HG03558 (cell line): Measurements from ENCODE around the gene AAR2.

Experiments used
- ATAC-seq: cut with Tn5 transposase; IDR thresholded peaks from one replicate; pipeline ENCODE4 v1.9.1; 2021; ENCODE audit warnings: moderate number of reproducible peaks; ENCODE audit not compliant: unreplicated experiment; ENCODE audit errors: extremely low read depth

Gene AAR2

GRCh38 chr20:36216314-36217025, 19.8 kb upstream of the AAR2 start:
- no peak for ATAC-seq

GRCh38 chr20:36217226-36217625, 19.1 kb upstream of the AAR2 start:
- no peak for ATAC-seq

- ATAC-seq, result no peak
Measured at GRCh38 chr20:36218380-36219064, 17.8 kb upstream of the AAR2 start.

GRCh38 chr20:36219671-36220220, 16.5 kb upstream of the AAR2 start:
- no peak for ATAC-seq

GRCh38 chr20:36225666-36226065, 10.6 kb upstream of the AAR2 start:
- no peak for ATAC-seq

- no peak for ATAC-seq
Measured at GRCh38 chr20:36228770-36229169, 7.5 kb upstream of the AAR2 start.

- no peak for ATAC-seq
Measured at GRCh38 chr20:36230019-36230418, 6.3 kb upstream of the AAR2 start.

- ATAC-seq, result no peak
Measured at GRCh38 chr20:36231331-36231730, 4.9 kb upstream of the AAR2 start.

- ATAC-seq, result no peak
Measured at GRCh38 chr20:36234771-36235320, 1.4 kb upstream of the AAR2 start.

GRCh38 chr20:36236786-36237121, 476 bp downstream of the AAR2 start:
- no peak for ATAC-seq

GRCh38 chr20:36237477-36237876, 1.2 kb downstream of the AAR2 start:
- ATAC-seq, result no peak

GRCh38 chr20:36238153-36238552, 1.9 kb downstream of the AAR2 start:
- no peak for ATAC-seq

GRCh38 chr20:36238760-36239159, 2.5 kb downstream of the AAR2 start:
- no peak for ATAC-seq

- no peak for ATAC-seq
Measured at GRCh38 chr20:36240076-36240475, 3.8 kb downstream of the AAR2 start.

- no peak for ATAC-seq
Measured at GRCh38 chr20:36241678-36242077, 5.4 kb downstream of the AAR2 start.

GRCh38 chr20:36243726-36244125, 7.4 kb downstream of the AAR2 start:
- no peak for ATAC-seq

- no peak for ATAC-seq
Measured at GRCh38 chr20:36246401-36246800, 10.1 kb downstream of the AAR2 start.

GRCh38 chr20:36248836-36249235, 12.6 kb downstream of the AAR2 start:
- ATAC-seq, result no peak

GRCh38 chr20:36249450-36249849, 13.2 kb downstream of the AAR2 start:
- no peak for ATAC-seq

GRCh38 chr20:36251426-36251825, 15.1 kb downstream of the AAR2 start:
- ATAC-seq, result no peak

- no peak for ATAC-seq
Measured at GRCh38 chr20:36252511-36252910, 16.2 kb downstream of the AAR2 start.

- no peak for ATAC-seq
Measured at GRCh38 chr20:36253036-36253435, 16.8 kb downstream of the AAR2 start.
